Activated CD8-positive, alpha-beta memory T cell treated with anti-CD3 and anti-CD28 coated beads for 24 hours (primary cell): ENCODE measurements around the gene HDGFL3.
"Not testable (repeated sequence)": the region's sequence is repeated elsewhere in the genome, so short reads cannot be mapped to it uniquely, and the experiment has no call there.

Source experiments
- DNase-seq: peaks from one replicate; pipeline ENCODE4 v3.0.0-alpha.2; 2020

The HDGFL3 gene

DNA sequence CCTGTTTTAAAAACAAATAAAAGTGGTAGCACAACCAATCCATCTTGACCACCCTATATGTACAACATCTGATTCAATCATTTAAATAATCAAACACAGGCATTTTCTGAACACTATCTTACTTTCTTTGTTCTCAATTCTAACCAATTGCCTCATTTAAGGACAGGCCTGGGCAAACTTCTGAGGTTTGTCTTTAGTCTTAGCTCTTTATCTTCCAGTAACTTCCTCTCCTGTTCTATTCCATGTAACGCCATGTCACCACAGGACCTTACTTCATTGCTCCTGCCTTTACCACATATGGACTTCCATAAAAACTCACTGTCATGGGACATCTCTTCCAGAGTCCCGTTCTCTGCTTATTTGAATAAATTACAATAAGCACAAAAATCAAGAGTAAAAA, 14.9 kb downstream of the HDGFL3 start:
- no peak for DNase-seq

DNA sequence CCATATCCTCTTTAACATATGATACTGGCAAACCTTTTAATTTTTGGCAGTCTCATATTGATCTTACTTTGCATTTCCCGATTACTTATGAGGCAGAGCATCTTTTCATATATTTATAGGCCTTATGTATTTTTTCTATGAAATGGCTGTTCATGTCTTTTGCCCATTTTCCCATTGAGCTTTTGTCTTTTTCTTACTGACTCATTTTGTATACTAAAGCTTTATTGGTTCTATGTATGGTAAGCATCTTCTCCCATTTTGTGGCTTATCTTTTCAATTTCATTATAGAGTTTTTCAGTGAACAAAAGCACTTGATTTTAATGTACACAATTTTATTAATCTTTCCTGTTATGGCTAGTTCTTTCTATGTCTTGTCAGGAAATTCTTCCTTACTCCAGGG, 17.2 kb downstream of the HDGFL3 start:
- no peak for DNase-seq

DNA sequence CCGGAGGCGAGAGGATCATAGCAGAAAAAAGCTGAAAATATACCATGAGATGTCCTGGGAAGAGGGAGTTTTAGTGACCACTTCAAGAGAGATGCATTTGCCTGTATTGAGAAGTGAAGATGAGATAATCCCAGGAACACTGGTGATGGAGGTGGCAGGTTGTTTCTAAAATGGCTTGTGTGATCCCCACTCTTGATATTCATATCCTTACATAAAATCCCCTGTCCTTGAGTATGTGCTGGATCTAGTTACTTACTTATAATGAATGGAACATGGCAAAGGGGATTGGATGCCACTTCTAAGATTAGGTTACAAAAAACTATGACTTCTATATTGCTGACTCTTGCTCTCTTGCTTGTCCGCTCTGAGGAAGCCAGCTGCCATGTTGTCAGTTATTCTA, 22.1 kb downstream of the HDGFL3 start:
- DNase-seq: no peak

DNA sequence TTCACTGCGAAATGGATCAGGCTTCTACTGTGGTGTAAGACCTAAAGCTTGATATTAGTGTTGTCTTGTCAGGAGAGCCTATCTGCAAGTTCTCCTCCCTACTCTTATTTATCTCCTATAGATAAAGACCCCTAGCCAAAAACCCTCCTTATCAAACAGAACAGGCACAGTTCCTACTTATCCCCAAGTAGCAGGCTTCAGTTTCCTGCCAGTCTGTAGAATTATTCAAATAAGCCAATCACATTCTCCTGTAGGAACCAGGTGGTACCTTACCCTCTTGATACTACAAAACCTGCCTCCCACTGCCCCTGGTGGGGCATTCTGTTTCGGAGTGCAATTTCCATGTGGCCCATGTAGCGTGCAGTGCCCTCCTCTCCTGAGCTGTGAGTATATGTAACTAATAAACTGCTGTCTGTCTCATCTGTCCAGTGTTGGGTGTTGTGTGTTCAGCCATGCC, 28.7 kb downstream of the HDGFL3 start:
- no peak for DNase-seq

DNA sequence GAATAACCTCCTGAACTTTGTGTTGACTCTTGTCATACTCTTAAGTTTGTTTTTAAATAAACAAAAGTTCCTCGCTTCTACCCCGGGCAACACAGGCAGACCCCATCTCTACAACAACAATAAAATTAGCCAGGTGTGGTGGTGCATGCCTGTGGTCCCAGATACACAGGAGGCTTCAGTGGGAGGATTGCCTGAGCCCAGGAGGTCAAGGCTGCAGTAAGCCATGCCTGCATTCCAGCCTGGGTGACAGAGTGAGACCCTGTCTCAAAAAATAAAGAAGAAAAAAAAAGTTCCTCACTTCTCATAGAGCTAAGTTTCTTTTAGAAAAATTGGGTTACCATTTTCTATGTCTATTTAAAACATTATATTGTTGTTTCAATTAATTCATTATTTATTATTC, 29.2 kb downstream of the HDGFL3 start:
- no peak for DNase-seq

DNA sequence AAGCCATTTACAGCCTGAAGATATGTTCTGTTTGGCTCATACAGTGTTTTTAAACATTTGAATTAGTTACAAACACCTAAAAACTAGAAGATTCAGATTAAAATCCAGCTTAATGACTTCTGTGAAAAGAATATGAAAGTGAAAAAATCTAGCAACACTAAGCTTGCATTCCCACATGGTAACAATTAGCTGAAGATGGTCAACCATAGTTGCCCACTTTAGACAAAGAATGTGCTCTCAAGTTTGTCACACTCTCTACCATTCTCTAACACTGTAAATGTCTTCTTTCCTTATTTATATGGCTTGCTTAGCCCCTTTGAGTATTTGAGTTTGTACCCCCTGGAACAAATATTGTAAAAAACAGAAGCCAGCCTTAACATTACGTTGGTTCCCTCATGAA, 32.7 kb downstream of the HDGFL3 start:
- no peak for DNase-seq

DNA sequence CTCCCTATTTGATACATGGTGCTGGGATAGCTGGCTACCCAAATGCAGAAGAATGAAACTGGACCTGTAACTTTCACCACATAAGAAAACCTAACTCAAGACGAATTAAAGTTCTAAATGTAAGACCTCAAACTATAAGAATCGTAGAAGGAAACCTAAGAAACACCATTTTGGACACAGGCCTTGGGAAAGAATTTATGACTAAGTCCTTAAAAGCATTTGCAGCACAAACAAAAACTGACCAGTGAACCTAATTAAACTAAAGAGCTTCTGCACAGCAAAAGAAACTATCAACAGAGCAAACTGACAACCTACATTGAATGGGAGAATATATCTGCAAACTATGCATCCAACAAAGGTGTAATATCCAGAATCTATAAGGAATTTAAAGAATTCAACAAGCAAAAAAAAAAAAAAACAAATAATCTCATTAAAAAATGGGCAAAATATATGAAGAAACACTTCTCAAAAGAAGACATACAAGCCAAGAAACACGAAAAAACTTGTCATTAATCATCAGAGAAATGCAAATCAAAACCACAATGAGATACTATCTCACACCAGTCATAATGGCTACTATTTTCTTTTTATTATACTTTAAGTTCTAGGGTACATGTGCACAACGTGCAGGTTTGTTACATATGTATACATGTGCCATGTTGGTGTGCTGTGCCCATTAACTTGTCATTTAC, 37.0 kb downstream of the HDGFL3 start:
- no peak for DNase-seq

DNA sequence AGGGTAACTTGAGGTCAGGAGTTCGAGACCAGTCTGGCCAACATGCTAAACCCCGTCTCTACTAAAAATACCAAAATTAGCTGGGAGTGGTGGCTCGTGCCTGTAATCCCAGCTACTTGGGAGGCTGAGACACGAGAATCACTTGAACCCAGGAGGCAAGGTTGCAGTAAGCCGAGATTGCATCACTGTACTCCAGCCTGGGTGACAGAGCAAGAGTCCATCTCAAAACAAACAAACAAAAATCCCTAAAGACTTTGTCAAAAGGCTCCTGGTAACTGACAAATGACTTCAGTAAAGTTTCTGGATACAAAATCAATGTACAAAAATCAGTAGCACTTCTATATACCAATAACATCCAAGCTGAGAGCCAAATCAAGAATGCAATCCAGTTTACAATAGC, 38.0 kb downstream of the HDGFL3 start:
- not testable (repeated sequence) for DNase-seq

DNA sequence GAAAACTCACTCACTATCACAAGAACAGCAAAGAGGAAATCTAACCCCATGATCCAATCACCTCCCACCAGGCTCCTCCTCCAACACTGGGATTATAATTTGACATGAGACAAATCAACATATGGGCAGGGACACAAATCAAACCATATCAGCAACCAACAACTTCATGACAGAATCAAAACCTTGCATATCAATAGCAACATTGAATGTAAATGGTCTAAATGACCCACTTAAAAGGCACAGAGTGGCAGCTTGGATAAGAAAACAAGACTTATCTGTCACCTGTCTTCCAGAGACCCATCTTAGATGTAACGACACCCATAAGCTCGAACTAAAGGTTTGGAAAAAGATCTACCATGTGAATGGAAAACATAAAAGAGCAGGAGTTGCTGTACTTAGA, 40.8 kb downstream of the HDGFL3 start:
- DNase-seq: no peak

DNA sequence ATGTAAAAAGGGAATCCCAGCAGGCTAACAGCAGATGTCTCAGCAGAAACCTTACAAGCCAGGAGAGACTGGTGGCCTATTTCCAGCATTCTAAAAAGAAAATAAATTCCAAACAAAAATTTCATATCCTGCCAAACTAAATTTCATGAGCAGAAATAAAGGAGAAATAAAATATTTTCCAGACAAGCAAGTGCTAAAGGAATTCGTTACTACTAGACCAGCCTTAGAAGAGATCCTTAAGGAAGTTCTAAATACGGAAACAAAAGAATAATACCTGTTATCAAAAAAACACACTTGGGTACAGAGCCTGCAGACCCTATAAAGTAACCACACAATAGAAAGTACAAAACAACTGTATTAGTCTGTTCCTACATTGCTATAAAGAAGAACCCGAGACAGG, 41.4 kb downstream of the HDGFL3 start:
- no peak for DNase-seq

DNA sequence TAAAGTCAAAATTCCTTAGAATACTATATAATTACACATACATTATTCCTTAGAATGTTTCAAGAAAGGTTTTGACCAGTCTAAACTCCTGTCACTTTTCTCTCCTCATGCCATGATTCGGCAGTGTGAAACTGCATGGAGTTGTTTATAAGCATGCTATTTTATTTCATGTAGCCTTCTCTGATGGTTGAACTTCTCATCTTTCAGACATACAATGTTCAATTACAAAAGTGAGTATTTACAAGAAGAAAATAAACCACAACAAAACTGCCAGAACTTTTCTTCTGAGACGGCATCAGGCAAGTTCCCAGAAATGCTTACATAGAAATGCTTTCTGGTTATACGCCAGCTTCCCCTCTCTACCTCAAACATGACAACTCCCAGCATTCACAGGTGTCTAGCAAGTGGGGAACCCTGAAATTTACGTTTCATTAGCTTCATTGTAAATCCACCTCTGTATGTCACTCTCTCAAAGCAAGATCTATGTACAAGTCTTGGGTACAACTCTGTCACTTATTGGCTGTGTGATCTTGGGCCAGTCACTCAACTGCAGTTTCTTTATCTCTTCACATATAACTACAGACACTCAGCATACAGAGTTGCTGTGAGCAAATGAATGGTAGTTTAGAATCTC, 42.7 kb downstream of the HDGFL3 start:
- DNase-seq: no peak

DNA sequence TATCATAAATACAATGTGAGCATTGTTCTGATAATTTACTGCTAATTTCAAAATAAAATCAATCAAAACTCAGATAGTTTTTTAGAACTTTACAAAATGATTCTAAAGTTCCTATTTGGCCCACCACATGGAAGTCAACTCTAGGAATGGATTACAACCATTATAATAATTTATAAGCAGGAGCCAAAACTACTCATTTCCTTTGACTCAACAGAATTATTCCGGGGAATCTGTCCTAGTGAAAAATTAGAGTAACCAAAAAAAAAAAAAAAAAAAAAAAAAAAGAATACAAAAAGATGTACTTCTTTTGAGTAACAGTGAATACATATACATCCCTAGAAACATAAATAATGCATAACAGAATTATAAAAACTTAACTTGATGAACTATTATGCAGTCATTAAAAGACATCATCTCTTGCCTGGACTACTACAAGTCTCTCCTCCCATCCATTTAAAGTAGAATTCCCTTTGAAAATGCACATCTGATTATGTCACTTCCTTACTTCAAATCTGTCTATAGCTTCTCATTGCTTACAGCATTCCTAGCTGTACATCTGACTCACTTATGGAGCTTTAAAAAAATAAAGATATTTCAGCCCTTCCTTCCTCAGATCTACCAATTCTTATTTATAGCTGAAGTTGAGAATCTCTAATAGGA, 43.4 kb downstream of the HDGFL3 start:
- DNase-seq: no peak

DNA sequence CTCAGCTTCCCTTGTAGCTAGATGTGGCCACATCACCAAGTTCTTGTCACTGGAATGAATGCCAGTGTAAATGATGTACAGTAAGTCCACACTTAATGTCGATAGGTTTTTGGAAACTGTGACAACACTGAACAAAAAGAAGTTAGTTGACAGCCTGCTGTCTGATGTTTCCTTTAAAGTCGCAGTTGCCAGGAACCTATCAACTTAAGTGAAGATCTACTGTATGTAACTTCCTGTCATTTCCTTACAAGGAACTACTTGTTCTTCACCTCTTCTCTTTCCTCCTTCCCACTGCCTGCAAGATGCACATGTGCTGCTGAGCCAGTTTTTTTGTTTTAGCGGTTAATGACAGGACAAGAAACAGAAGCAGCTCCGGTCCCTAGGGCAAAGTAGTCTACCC, 44.6 kb downstream of the HDGFL3 start:
- DNase-seq: no peak

DNA sequence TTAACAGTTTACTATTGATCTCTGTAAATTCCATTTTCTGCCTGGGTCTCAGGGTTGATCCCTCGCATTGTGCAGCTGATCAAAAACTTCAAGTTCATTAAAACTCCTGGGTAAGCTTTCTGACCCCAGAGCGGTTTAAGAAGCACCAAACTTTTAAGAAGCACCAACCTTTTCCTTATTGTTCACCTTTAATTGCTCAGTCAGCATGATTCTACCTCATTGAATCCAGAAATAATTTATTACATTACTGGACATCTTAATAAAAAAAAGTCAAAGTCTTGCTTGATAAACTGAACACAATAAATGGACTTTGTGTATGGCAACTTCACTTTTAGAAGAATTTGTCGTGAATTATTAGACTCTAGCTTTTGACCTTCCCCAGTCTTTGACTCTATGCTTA, 46.9 kb downstream of the HDGFL3 start:
- no peak for DNase-seq

DNA sequence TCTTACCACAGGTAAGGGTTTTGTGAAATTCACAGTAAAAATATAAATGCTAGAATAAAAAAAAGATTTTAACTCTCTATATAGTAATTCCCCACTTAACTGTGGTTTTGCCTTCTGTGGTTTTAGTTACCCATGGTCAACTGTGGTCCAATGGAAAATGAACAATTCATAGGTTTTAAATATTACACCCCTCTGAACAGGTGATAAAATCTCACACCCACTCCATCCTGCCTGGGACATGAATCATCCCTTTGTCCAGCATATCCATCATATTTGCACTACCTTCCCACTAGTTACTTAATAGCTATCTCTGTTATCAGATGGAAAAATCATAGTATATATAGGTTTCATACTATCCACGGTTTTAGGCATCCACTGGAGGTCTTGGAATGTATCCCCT, 49.2 kb downstream of the HDGFL3 start:
- no peak for DNase-seq

DNA sequence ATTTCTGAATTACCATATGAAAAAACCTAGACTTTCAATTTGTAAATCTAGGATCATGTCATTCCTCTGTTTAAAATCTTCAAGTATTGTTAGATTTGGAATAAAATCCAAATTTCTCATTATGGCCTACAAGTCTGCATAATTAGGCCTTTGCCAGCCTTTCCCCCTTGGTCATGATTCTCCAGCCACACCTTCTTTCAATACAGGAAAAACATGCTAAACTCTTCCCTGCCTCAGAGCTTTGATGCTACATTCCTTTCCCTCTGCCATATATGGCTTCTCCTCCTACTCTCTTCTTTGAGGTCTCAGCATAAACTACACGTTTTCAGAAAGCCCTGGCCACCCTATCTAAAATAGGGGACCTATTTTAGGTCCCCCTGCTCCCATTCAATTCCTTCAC, 51.7 kb downstream of the HDGFL3 start:
- DNase-seq: no peak

DNA sequence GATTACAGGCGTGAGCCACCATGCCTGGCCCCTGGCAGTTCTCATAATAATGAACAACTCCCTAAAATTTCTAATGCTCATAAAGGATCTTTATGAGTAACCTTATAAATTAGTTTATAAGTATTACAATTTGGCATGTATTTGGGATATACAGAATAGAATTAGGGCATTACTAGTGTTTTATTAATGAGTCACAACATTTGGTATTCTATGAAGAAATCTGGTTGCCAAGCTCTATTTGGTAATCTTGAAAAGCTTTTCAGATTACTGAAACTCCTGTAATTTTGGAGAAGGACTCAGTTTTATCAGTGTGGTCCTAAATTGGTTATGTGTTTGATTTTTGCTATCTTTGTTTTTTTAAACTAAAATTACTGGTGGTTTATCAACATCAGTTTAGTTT, 54.3 kb downstream of the HDGFL3 start:
- no peak for DNase-seq

DNA sequence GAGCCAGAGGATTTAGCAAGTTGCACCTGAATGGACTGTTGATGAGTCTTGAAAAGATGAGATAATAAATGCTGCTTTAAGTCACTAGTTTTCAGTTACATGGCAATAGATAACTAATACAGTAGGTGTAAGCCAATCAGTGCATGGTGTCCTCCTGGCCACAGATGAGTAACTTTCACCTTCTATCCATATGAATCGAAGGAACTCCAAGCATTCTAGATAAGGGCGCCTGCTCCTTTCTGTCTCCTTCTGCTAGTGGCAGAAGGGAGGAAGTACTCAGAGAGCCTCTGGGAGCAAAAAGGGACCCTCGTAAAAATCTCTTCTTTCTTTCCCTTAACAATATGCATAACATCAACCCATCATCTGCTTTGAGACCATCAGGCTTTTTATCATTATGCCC, 62.9 kb downstream of the HDGFL3 start:
- no peak for DNase-seq

DNA sequence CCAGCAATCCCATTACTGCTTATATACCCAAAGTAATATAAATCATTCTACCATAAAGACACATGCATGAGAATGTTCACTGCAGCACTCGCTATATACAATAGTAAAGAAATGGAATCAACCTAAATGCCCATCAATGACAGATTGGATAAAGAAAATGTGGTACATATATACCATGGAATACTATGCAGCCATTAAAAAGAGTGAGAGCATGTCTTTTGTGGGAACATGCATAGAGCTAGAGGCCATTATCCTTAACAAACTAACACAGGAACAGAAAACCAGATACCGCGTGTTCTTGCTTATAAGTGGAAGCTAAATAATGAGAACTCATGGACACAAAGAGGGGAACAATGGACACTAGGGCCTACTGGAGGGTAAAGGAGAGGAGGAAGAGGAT, 65.5 kb downstream of the HDGFL3 start:
- not testable (repeated sequence) for DNase-seq

DNA sequence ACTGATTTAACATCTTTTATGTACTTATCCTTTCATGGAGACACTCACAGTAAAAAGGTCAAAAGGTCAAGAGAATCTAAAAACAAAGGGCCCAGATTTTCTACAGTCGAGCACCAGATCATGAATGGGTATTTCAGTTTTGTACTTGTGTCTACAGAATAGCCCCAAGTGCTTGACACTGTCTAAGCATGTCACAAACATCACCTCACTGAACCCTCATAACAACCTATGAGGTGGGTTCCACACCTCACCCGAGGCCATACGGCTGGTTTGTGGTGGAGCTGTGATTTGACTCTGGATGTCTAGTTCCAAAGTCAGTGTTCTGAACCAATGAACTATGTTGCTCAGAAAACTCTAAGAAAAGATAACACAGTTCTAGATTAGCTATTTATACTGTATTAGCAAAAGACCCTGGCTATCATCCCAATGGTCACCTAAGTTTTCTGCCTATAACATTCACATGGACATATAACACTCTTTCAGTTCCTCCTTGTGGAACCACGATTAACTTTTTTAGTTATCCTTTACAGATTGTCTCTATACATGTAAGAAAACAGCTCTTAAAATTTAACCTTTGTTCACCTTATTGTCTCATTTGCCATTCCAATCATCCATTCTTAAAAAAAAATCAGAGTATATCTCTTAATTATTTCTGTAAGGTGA, 74.6 kb downstream of the HDGFL3 start:
- no peak for DNase-seq

DNA sequence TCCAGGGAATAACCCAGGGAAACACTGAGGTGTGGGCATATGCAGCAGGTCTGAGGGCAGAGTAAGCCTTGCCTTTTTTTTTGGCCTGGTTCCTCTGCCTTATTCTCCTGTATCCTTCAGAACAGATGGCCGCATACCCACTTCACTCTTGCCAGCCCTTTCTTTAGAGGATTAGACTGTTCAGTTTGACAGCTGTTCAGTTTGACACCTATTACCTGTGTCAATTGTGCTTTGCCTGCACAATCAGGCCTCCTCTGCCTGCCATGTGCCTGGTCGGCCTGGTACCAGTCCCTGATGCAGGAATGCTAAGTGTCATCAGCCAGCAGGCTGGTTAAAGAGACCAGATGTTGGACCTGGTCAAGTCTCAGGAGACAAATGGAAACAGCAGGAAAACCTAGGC, 77.8 kb downstream of the HDGFL3 start:
- DNase-seq: no peak

DNA sequence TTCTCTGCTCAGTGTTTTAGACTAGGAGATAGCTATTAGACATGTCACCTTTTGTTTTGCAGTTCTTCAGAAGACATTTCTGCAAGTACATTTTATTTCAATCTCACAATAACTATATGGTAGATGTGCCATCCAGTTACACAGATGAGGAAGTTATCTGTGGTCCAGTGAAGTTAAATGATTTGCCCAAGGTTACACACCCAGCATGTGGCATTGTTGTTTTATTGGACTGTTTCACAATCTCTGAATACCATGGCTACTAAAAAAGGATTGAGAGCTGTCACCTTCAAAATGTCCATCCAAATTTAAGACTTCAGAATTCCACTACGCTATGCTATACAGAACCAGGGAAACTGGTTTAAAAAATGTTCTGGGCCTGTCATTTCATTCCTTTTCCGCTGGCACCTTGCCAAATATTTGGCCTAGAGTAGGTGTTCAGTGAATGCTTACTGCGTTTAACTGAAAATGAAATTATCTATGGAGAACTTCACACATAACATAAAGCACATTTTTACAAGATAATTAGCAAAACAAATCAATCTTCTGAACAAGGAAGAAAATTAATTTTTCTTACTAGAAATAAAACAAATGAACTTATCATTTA, 80.0 kb downstream of the HDGFL3 start:
- no peak for DNase-seq

DNA sequence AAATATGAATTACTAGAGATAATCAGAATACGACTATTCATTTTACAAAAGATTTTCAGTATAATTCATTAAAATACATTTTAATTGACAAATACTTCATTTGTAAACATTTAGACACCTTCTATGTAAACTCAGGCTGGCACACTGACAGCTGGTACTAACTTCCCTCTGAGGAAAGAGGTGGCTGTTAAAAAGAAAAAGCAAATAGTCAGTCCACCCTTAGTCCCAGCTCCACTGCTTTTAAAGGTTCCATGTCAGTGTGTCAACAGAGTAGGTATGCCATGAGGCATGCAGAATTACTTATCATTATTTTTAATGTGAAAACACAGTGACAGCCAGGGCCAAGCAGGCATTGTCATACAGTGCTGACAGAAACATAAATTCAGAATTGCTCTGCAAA, 84.1 kb downstream of the HDGFL3 start:
- no peak for DNase-seq
